GM21528 (cell line): Measurements from ENCODE around the gene NBR1.
"Not testable (repeated sequence)": the region's sequence is repeated elsewhere in the genome, so short reads cannot be mapped to it uniquely, and the experiment has no call there.

Experiments used
- ATAC-seq: cut with Tn5 transposase; IDR thresholded peaks from one replicate; pipeline ENCODE4 v1.9.1; 2021; ENCODE audit warnings: mild to moderate bottlenecking, moderate library complexity; ENCODE audit not compliant: unreplicated experiment, low FRiP score

The NBR1 gene

GRCh38 chr17:43211480-43212402, 40.7 kb downstream of the NBR1 start, which contains the start of gene TMEM106A:
Gene TMEM106A, plus strand, starts transcription at chr17:43211875. Its CDS starts 1,167 bp downstream, at chr17:43213042.
- peak; percentile 67 for ATAC-seq

- ATAC-seq: no peak
Measured at GRCh38 chr17:43212641-43213490, 41.9 kb downstream of the NBR1 start.

- no peak for ATAC-seq
Measured at GRCh38 chr17:43213545-43213944, 42.5 kb downstream of the NBR1 start.

- ATAC-seq: no peak
Measured at GRCh38 chr17:43215341-43215740, 44.3 kb downstream of the NBR1 start.

GRCh38 chr17:43216369-43216761, 45.4 kb downstream of the NBR1 start:
- ATAC-seq: no peak

GRCh38 chr17:43216762-43217613, 46.0 kb downstream of the NBR1 start:
- ATAC-seq: no peak

- ATAC-seq: no peak
Measured at GRCh38 chr17:43217614-43218087, 46.6 kb downstream of the NBR1 start.

GRCh38 chr17:43219001-43219400, 48.0 kb downstream of the NBR1 start:
- no peak for ATAC-seq

GRCh38 chr17:43219746-43220380, 48.8 kb downstream of the NBR1 start:
- no peak for ATAC-seq

- no peak for ATAC-seq
Measured at GRCh38 chr17:43220511-43221125, 49.6 kb downstream of the NBR1 start.

GRCh38 chr17:43224146-43224705, 53.2 kb downstream of the NBR1 start:
- no peak for ATAC-seq

GRCh38 chr17:43226393-43226792, 55.4 kb downstream of the NBR1 start:
- no peak for ATAC-seq

GRCh38 chr17:43228020-43228782, 57.2 kb downstream of the NBR1 start, which contains the start of gene CCDC200:
Gene CCDC200, minus strand, starts transcription at chr17:43228623. Its CDS starts 69 bp downstream, at chr17:43228554.
- not testable (repeated sequence) for ATAC-seq

- not testable (repeated sequence) for ATAC-seq
Measured at GRCh38 chr17:43231205-43232020, 60.4 kb downstream of the NBR1 start.

- ATAC-seq: not testable (repeated sequence)
Measured at GRCh38 chr17:43232021-43232699, 61.1 kb downstream of the NBR1 start.

GRCh38 chr17:43233263-43233662, 62.2 kb downstream of the NBR1 start:
- not testable (repeated sequence) for ATAC-seq

GRCh38 chr17:43233877-43234276, 62.9 kb downstream of the NBR1 start, which contains the start of gene RNU2-1:
Gene RNU2-1, minus strand, starts transcription at chr17:43233977.
- ATAC-seq: not testable (repeated sequence)
